Measurements from ENCODE around the gene CACNB4. TPM values are rescaled to one million over a fixed set of nuclear protein-coding genes. Genes with fewer than 3 reads are reported as not detected.
"Not testable (repeated sequence)": the region's sequence is repeated elsewhere in the genome, so short reads cannot be mapped to it uniquely, and the experiment has no call there.

Gene CACNB4
- polyA plus RNA-seq, 2 of the 4 experiments (the other 2 are of a cell fraction) = 0.25 to 0.53 TPM

GRCh38 chr2:151943461-151943860 is 155.4 kb downstream of the CACNB4 start:
- Histone ChIP-seq H3K4me1 (no peaks in the 10 kb centered on the region), H3K27ac (no peak overlapping the region), H3K4me2 (no peak overlapping the region), H3K4me3 (no peak overlapping the region), H3K9me3 (no peaks in the 10 kb centered on the region)
- no peak for FAIRE-seq
- POLR2A ChIA-PET = interaction anchor here (0.8 kb wide), 1 partner anchor 115 kb away, joined by 3 read pairs; the partner anchor contains the start of gene ARL5A
- no peak for ATAC-seq
- DNase-seq (ENCODE audit: low read depth in 1 of 2, low spot score in 1 of 2) = no peak
- WGBS (ENCODE audit: missing lambda C conversion rate) = 15% methylated on average over 1 of the region's 1 CpG
- CTCF ChIA-PET = no interaction called here
- TF ChIP-seq TP53 (CRISPR knock-in tag; IDR thresholded peaks at IDR 0.05) (no peak), CHD2 (IDR thresholded peaks at IDR 0.05; ENCODE audit: low read length, partially characterized antibody) (no peak), JUNB (IDR thresholded peaks at IDR 0.05) (no peak), KDM1A (IDR thresholded peaks at IDR 0.05; ENCODE audit: low read depth) (no peak), GATA3 (IDR thresholded peaks at IDR 0.05; ENCODE audit: borderline replicate concordance) (no peak), E2F6 (IDR thresholded peaks at IDR 0.05; ENCODE audit: borderline replicate concordance, low read depth) (no peak), NR3C1 (IDR thresholded peaks at IDR 0.05) (no peak), ZC3H11A (IDR thresholded peaks at IDR 0.05) (no peak)
- TF ChIP-seq, protein P1, sequence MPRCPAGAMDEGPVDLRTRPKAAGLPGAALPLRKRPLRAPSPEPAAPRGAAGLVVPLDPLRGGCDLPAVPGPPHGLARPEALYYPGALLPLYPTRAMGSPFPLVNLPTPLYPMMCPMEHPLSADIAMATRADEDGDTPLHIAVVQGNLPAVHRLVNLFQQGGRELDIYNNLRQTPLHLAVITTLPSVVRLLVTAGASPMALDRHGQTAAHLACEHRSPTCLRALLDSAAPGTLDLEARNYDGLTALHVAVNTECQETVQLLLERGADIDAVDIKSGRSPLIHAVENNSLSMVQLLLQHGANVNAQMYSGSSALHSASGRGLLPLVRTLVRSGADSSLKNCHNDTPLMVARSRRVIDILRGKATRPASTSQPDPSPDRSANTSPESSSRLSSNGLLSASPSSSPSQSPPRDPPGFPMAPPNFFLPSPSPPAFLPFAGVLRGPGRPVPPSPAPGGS (IDR thresholded peaks at IDR 0.05) = no peak

DNA sequence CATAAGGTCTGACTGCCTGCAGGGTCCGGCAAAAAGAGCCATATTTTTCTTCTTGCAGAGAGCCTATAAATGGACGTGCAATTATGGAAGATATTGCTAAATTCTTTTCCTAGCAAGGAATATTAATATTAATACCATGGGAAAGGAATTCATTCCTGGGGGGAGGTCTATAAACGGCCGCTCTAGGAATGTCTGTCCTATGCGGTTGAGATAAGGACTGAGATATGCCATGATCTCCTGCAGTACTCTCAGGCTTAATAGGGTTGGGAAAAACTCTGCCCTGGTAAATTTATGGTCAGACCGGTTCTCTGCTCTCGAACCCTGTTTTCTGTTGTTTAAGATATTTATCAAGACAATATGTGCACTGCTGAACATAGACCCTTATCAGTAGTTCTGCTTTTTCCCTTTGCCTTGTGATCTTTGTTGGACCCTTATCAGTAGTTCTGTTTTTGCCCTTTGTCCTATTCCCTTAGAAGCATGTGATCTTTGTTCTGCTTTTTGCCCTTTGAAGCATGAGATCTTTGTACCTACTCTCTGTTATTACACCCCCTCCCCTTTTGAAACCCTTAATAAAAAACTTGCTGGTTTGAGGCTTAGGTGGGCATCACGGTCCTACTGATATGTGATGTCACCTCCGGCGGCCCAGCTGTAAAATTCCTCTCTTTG is 156.2 kb downstream of the CACNB4 start:
- WGBS (ENCODE audit: missing lambda C conversion rate) = 66% methylated on average over 10 of the region's 10 CpGs
- DNase-seq (ENCODE audit: low read depth in 1 of 2, low spot score in 1 of 2); H3K27ac ChIP-seq; POLR2A ChIA-PET; H3K9me3 ChIP-seq; ATAC-seq; H3K4me3 ChIP-seq; H3K4me2 ChIP-seq; H3K4me1 ChIP-seq; FAIRE-seq; CTCF ChIA-PET: not testable (repeated sequence)

DNA sequence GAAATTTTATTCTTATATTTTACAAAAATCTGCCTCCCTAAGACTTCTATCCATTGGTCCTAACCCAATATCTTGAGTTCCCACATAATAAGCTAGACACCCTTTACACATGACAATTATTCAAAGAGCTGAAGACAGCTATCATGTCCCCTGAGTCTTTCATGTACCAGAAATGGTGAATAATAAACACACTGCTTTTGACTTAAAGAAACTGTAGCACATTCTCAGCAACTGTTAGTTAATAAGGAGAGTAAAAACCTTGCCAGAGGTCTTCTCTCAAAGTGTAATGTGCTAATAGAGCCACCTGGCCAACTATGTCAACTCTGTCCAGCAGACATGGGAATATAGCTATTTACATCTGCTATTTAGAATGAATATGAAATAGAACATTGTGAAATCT is 160.9 kb downstream of the CACNB4 start:
- TF ChIP-seq CHD2 (IDR thresholded peaks at IDR 0.05; ENCODE audit: low read length, partially characterized antibody) = no peak
- no peak for TF ChIP-seq HDAC2 (IDR thresholded peaks at IDR 0.05)
- no peak for TF ChIP-seq JUN (IDR thresholded peaks at IDR 0.05)
- no peak for TF ChIP-seq MAFK (IDR thresholded peaks at IDR 0.05; ENCODE audit: partially characterized antibody)
- no peak for TF ChIP-seq HOXB5 (CRISPR knock-in tag; IDR thresholded peaks at IDR 0.05)
- TF ChIP-seq HEYL (CRISPR knock-in tag; IDR thresholded peaks at IDR 0.05) = no peak
- no peak for TF ChIP-seq SMC3 (IDR thresholded peaks at IDR 0.05)
- TF ChIP-seq CEBPB (IDR thresholded peaks at IDR 0.05) = no peak
- no peak for TF ChIP-seq EP300 (IDR thresholded peaks at IDR 0.05)
- TF ChIP-seq ATOH8 (CRISPR knock-in tag; IDR thresholded peaks at IDR 0.05; ENCODE audit: low read depth) = no peak

GRCh38 chr2:151936626-151937025 is 162.2 kb downstream of the CACNB4 start:
- H3K9me3 ChIP-seq = no peaks in the 10 kb centered on the region
- DNase-seq (ENCODE audit: low read depth in 1 of 2, low spot score in 1 of 2) (no peak), FAIRE-seq (no peak), ATAC-seq (no peak)
- H3K4me2 ChIP-seq = no peak overlapping the region
- no peaks in the 10 kb centered on the region for H3K4me1 ChIP-seq
- ChIA-PET CTCF (interaction anchor here (1.7 kb wide), 1 partner anchor 11 kb away, joined by 6 read pairs; no protein-coding TSS in a partner anchor), POLR2A (no interaction called here)
- no peak for TF ChIP-seq HDAC2 (IDR thresholded peaks at IDR 0.05)
- TF ChIP-seq ZFP36 (IDR thresholded peaks at IDR 0.05; ENCODE audit: borderline replicate concordance, partially characterized antibody) = no peak
- TF ChIP-seq, protein P2, sequence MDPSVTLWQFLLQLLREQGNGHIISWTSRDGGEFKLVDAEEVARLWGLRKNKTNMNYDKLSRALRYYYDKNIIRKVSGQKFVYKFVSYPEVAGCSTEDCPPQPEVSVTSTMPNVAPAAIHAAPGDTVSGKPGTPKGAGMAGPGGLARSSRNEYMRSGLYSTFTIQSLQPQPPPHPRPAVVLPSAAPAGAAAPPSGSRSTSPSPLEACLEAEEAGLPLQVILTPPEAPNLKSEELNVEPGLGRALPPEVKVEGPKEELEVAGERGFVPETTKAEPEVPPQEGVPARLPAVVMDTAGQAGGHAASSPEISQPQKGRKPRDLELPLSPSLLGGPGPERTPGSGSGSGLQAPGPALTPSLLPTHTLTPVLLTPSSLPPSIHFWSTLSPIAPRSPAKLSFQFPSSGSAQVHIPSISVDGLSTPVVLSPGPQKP (IDR thresholded peaks at IDR 0.05; ENCODE audit: low read depth, low read length) = no peak
- no peak for TF ChIP-seq HEYL (CRISPR knock-in tag; IDR thresholded peaks at IDR 0.05)
- no peak for TF ChIP-seq MAZ (IDR thresholded peaks at IDR 0.05; ENCODE audit: borderline replicate concordance, low read depth, low read length)
- no peak for TF ChIP-seq POLR2AphosphoS2 (conservative IDR thresholded peaks at IDR 0.05; ENCODE audit: low read length)
- no peak for TF ChIP-seq MYC (IDR thresholded peaks at IDR 0.05; ENCODE audit: borderline replicate concordance, low read length)
- no peak for TF ChIP-seq HOXA7 (CRISPR knock-in tag; IDR thresholded peaks at IDR 0.05)
- no peak for TF ChIP-seq RNF2 (IDR thresholded peaks at IDR 0.05; ENCODE audit: borderline replicate concordance, low read depth)
- no peak for TF ChIP-seq CHD2 (IDR thresholded peaks at IDR 0.05; ENCODE audit: low read length, partially characterized antibody)
- TF ChIP-seq HOXB5 (CRISPR knock-in tag; IDR thresholded peaks at IDR 0.05) = no peak
- H3K4me3 ChIP-seq = no peak overlapping the region
- no peak overlapping the region for H3K27ac ChIP-seq
- 42% methylated on average over 4 of the region's 4 CpGs for WGBS (ENCODE audit: missing lambda C conversion rate)

More for the DNA sequence above, 160.9 kb downstream of the CACNB4 start:
- DNase-seq (ENCODE audit: low read depth in 1 of 2, low spot score in 1 of 2) (no peak), FAIRE-seq (no peak), ATAC-seq (no peak)
- CTCF ChIA-PET = interaction anchor here (0.8 to 1.7 kb wide), 3 partner anchors 10 to 99 kb away, joined by 3 to 6 read pairs (median 6); no protein-coding TSS in a partner anchor
- Histone ChIP-seq H3K4me2 (no peak overlapping the region), H3K4me3 (no peak overlapping the region), H3K27ac (no peak overlapping the region), H3K9me3 (no peaks in the 10 kb centered on the region), H3K4me1 (no peaks in the 10 kb centered on the region)
- POLR2A ChIA-PET = no interaction called here
